ENCODE results near the gene KCNG4.

DNA sequence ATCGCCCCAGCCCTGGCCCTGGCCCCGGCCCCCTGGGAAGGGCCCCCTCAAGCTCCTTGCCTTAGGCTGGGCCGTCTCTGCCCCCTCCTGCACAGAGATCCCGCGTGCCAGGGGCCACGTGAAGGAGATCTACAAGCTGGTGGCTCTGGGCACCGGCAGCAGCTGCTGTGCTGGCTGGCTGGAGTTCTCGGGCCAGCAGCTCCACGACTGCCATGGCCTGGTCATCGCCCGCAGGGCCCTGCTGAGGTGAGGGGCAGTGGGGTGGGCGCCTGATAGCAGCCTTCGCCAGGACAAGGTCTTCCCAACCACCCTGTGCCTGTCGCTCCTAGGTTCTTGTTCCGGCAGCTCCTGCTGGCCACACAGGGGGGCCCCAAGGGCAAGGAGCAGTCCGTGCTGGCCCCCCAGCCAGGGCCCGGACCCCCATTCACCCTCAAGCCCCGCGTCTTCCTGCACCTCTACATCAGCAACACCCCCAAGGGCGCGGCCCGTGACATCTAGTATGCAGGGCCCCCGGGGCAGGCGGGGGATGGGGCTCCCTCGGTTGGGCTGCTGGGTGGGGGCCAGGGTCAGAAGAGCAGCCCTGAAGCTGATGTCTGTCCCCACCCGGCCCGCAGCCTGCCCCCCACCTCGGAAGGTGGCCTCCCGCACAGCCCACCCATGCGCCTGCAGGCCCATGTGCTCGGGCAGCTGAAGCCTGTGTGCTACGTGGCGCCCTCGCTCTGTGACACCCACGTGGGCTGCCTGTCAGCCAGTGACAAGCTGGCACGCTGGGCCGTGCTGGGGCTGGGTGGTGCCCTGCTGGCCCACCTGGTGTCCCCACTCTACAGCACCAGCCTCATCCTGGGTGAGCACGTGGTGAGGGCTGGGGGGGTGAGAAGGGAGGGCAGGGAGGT lies 44.4 kb downstream of the KCNG4 start:
- TF ChIP-seq, protein P1, sequence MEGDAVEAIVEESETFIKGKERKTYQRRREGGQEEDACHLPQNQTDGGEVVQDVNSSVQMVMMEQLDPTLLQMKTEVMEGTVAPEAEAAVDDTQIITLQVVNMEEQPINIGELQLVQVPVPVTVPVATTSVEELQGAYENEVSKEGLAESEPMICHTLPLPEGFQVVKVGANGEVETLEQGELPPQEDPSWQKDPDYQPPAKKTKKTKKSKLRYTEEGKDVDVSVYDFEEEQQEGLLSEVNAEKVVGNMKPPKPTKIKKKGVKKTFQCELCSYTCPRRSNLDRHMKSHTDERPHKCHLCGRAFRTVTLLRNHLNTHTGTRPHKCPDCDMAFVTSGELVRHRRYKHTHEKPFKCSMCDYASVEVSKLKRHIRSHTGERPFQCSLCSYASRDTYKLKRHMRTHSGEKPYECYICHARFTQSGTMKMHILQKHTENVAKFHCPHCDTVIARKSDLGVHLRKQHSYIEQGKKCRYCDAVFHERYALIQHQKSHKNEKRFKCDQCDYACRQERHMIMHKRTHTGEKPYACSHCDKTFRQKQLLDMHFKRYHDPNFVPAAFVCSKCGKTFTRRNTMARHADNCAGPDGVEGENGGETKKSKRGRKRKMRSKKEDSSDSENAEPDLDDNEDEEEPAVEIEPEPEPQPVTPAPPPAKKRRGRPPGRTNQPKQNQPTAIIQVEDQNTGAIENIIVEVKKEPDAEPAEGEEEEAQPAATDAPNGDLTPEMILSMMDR (optimal IDR thresholded peaks at IDR 0.05 in 1 of 3, IDR thresholded peaks at IDR 0.05 in 1 of 3, conservative IDR thresholded peaks at IDR 0.05 in 1 of 3; ENCODE audit: extremely low read depth in 1 of 3, insufficient read depth in 2 of 3, low read length in 3 of 3), result no peak
- TF ChIP-seq EZH2 (IDR thresholded peaks at IDR 0.05; ENCODE audit: low read length), result no peak

All from keratinocyte (primary cell).